HEK293T (cell line): ENCODE measurements around the gene MGAT4A.

Experiments used
- ARNT ChIP-seq: fragments of 450-650 bp; IDR thresholded peaks from 2 replicates; pipeline ENCODE4 v1.6.1; 2017; ENCODE audit warnings: mild to moderate bottlenecking
- BHLHE40 ChIP-seq: fragments of 450-650 bp; IDR thresholded peaks from 2 replicates; pipeline ENCODE4 v1.6.1; 2016; ENCODE audit warnings: mild to moderate bottlenecking, moderate library complexity, borderline replicate concordance
- CTBP1 ChIP-seq: fragments of 450-650 bp; IDR thresholded peaks from 2 replicates; pipeline ENCODE4 v1.6.1; 2016; ENCODE audit warnings: borderline replicate concordance
- ELF4 ChIP-seq: fragments of 450-650 bp; IDR thresholded peaks from 2 replicates; pipeline ENCODE4 v1.6.1; 2017; ENCODE audit warnings: antibody characterized with exemption
- FOXA1 ChIP-seq: fragments of 450-650 bp; IDR thresholded peaks from 2 replicates; pipeline ENCODE4 v1.6.1; 2016; ENCODE audit warnings: mild to moderate bottlenecking
- FOXK2 ChIP-seq: fragments of 450-650 bp; IDR thresholded peaks from 2 replicates; pipeline ENCODE4 v1.6.1; 2016; ENCODE audit warnings: mild to moderate bottlenecking
- FOXM1 ChIP-seq: fragments of 450-650 bp; IDR thresholded peaks from 2 replicates; pipeline ENCODE4 v1.6.1; 2017; ENCODE audit warnings: mild to moderate bottlenecking, borderline replicate concordance
- HDGF ChIP-seq: fragments of 450-650 bp; IDR thresholded peaks from 2 replicates; pipeline ENCODE4 v1.6.1; 2017; ENCODE audit warnings: antibody characterized with exemption, borderline replicate concordance
- L3MBTL2 ChIP-seq: fragments of 450-650 bp; conservative IDR thresholded peaks from 2 replicates; pipeline ENCODE4 v1.6.1; 2016; ENCODE audit warnings: mild to moderate bottlenecking
- NFRKB ChIP-seq: fragments of 450-650 bp; IDR thresholded peaks from 2 replicates; pipeline ENCODE4 v1.6.1; 2016; ENCODE audit warnings: mild to moderate bottlenecking, moderate library complexity
- SP1 ChIP-seq: fragments of 450-650 bp; IDR thresholded peaks from 2 replicates; pipeline ENCODE4 v1.6.1; 2017
- SUZ12 ChIP-seq: fragments of 450-650 bp; IDR thresholded peaks from 2 replicates; pipeline ENCODE4 v1.6.1; 2016; ENCODE audit warnings: mild to moderate bottlenecking
- TARDBP ChIP-seq: fragments of 450-650 bp; IDR thresholded peaks from 2 replicates; pipeline ENCODE4 v1.6.1; 2016

- TF ChIP-seq BHLHE40, result no peak
- TF ChIP-seq FOXM1, result no peak
- no peak for TF ChIP-seq SUZ12
- TF ChIP-seq L3MBTL2, result no peak
- TF ChIP-seq ELF4, result no peak
- TF ChIP-seq TARDBP, result no peak
- TF ChIP-seq FOXA1, result no peak
- TF ChIP-seq SP1, result no peak
- TF ChIP-seq ARNT, result no peak
- TF ChIP-seq NFRKB, result no peak
- no peak for TF ChIP-seq CTBP1
- no peak for TF ChIP-seq HDGF
- no peak for TF ChIP-seq FOXK2
Measured at GRCh38 chr2:98607741-98608115, 123.2 kb downstream of the MGAT4A start.
